BJ (cell line): ENCODE measurements around the gene AP3S1. TPM values are rescaled to one million over a fixed set of nuclear protein-coding genes. Genes with fewer than 3 reads are reported as not detected.
A peak's percentile ranks its signal among the peaks of the same experiment; 100 is the strongest.
"Not testable (repeated sequence)": the region's sequence is repeated elsewhere in the genome, so short reads cannot be mapped to it uniquely, and the experiment has no call there.

ENCODE experiments used
- CTCF ChIA-PET: fragments of 350-600 bp; formaldehyde crosslinking; extraction: SDS; loops from one replicate; lab custom pipeline; 2021; ENCODE audit warnings: antibody characterized with exemption, inconsistent platforms; lab: Yijun Ruan, JAX
- POLR2A ChIA-PET: fragments of 300-600 bp; sonication (Branson Sonifier 250); formaldehyde crosslinking; extraction: SDS; loops from one replicate; lab custom pipeline; 2021; ENCODE audit warnings: antibody characterized with exemption; lab: Charles Lee
- DNase-seq: peaks from one replicate; pipeline ENCODE4 v3.0.0-alpha.2; 2011; ENCODE audit warnings: low read depth
- H3K27me3 ChIP-seq: 2 replicates; pipeline ENCODE4 v1.6.0; 2011; ENCODE audit warnings: low read length; ENCODE audit not compliant: control insufficient read depth, insufficient read depth
- H3K36me3 ChIP-seq: 2 replicates; pipeline ENCODE4 v1.5.1; 2011; ENCODE audit warnings: low read length; ENCODE audit not compliant: control insufficient read depth, insufficient read depth
- H3K4me3 ChIP-seq: 2 replicates; pipeline ENCODE4 v1.5.1; 2011; ENCODE audit warnings: low read depth, mild to moderate bottlenecking, control low read depth, low read length
- CTCF ChIP-seq: IDR thresholded peaks from 2 replicates; pipeline ENCODE4 v1.5.1; 2011; ENCODE audit warnings: low read depth, mild to moderate bottlenecking, control low read depth, inconsistent platforms, low read length, moderate library complexity; ENCODE audit not compliant: insufficient read depth
- polyA plus RNA-seq: library from polyadenylated mRNA; depleted of rRNA; stranded (reverse); fragments of >200 nt; gene quantifications from 2 replicates; pipeline ENCODE4 v1.2.3, GENCODE V29; 2011

The AP3S1 gene
- polyA plus RNA-seq, 1 experiment, result 27.6 TPM

- Histone ChIP-seq H3K4me3 (peak overlapping the region; percentile 46), H3K27me3 (peaks cover 9% of the 10 kb centered on the region), H3K36me3 (no peaks in the 10 kb centered on the region)
- DNase-seq, result no peak
- ChIA-PET POLR2A (no interaction called here), CTCF (interaction anchor here (1.1 to 1.4 kb wide), 2 partner anchors 15 to 17 kb away, joined by 3 read pairs; no protein-coding TSS in a partner anchor)
- TF ChIP-seq CTCF, result no peak
Measured at GRCh38 chr5:115815693-115816225, 26.0 kb upstream of the AP3S1 start.

- no peak for DNase-seq
Measured at GRCh38 chr5:115816226-115817081, 25.3 kb upstream of the AP3S1 start, which contains the start of gene CDO1. CDO1 (minus strand) TSS chr5:115816659; CDS start chr5:115816397, 262 bp downstream.

GRCh38 chr5:115817386-115817785 is 24.3 kb upstream of the AP3S1 start:
- TF ChIP-seq CTCF, result no peak
- Histone ChIP-seq H3K4me3 (no peak overlapping the region), H3K27me3 (peaks cover 9% of the 10 kb centered on the region), H3K36me3 (no peaks in the 10 kb centered on the region)
- ChIA-PET CTCF (no interaction called here), POLR2A (no interaction called here)
- no peak for DNase-seq

More at GRCh38 chr5:115816226-115817081, 25.3 kb upstream of the AP3S1 start, which contains the start of gene CDO1:
- H3K36me3 ChIP-seq, result no peaks in the 10 kb centered on the region
- CTCF ChIA-PET, result interaction anchor here (1.1 to 1.4 kb wide), 2 partner anchors 15 to 16 kb away, joined by 3 read pairs; no protein-coding TSS in a partner anchor
- TF ChIP-seq CTCF, result no peak
- POLR2A ChIA-PET, result no interaction called here
- H3K4me3 ChIP-seq, result peak within 1 kb of the TSS; percentile 46
- peaks cover 9% of the 10 kb centered on the region for H3K27me3 ChIP-seq

GRCh38 chr5:115818821-115819220 is 22.9 kb upstream of the AP3S1 start:
- Histone ChIP-seq H3K27me3 (peaks cover 9% of the 10 kb centered on the region), H3K36me3 (no peaks in the 10 kb centered on the region), H3K4me3 (no peak overlapping the region)
- POLR2A ChIA-PET, result no interaction called here
- CTCF ChIA-PET, result interaction anchor here (1.4 kb wide), 1 partner anchor 184 kb away, joined by 4 read pairs; no protein-coding TSS in a partner anchor
- no peak for TF ChIP-seq CTCF
- no peak for DNase-seq

- H3K36me3 ChIP-seq, result no peaks in the 10 kb centered on the region
- peaks cover 3% of the 10 kb centered on the region; the same call in 1 of the 2 replicates for H3K27me3 ChIP-seq
- ChIA-PET CTCF (interaction anchor here (1.2 kb wide), 1 partner anchor 10 kb away, joined by 3 read pairs; no protein-coding TSS in a partner anchor), POLR2A (no interaction called here)
- DNase-seq, result no peak
- no peak overlapping the region for H3K4me3 ChIP-seq
- no peak for TF ChIP-seq CTCF
Measured at GRCh38 chr5:115820846-115821245, 20.9 kb upstream of the AP3S1 start.

- CTCF ChIA-PET, H3K4me3 ChIP-seq, H3K27me3 ChIP-seq, DNase-seq, H3K36me3 ChIP-seq: not testable (repeated sequence)
- POLR2A ChIA-PET, result interaction anchor here (0.7 kb wide), 1 partner anchor 591 kb away, joined by 4 read pairs; no protein-coding TSS in a partner anchor
Measured at GRCh38 chr5:115824983-115825382, 16.8 kb upstream of the AP3S1 start.
